Suppressor macrophage treated with lipopolysaccharide for 1 hour (primary cell): ENCODE data around the gene LRCH1.
A peak's percentile ranks its signal among the peaks of the same experiment; 100 is the strongest.

Experiments
- DNase-seq, 3 donors: peaks; one replicate each; pipeline ENCODE4 v3.0.0-alpha.2; 2020 to 2022

Gene LRCH1

GRCh38 chr13:46562152-46562551 is 9.2 kb downstream of the LRCH1 start:
- no peak for DNase-seq

GRCh38 chr13:46562581-46562980 is 9.6 kb downstream of the LRCH1 start:
- DNase-seq = no peak

GRCh38 chr13:46565808-46566750 is 13.1 kb downstream of the LRCH1 start:
- peak in 1 of 3 donors; percentile 17 for DNase-seq

GRCh38 chr13:46567671-46568070 is 14.7 kb downstream of the LRCH1 start:
- DNase-seq = no peak

GRCh38 chr13:46569456-46569855 is 16.5 kb downstream of the LRCH1 start:
- no peak for DNase-seq

GRCh38 chr13:46570273-46570672 is 17.3 kb downstream of the LRCH1 start:
- no peak for DNase-seq

- no peak for DNase-seq
Measured at GRCh38 chr13:46571189-46571908, 18.4 kb downstream of the LRCH1 start.

GRCh38 chr13:46571909-46572595 is 19.1 kb downstream of the LRCH1 start:
- DNase-seq = no peak

GRCh38 chr13:46572752-46573431 is 19.9 kb downstream of the LRCH1 start:
- no peak for DNase-seq

GRCh38 chr13:46575301-46575771 is 22.4 kb downstream of the LRCH1 start:
- DNase-seq = peak; percentile 73 to 82 (median 80)

GRCh38 chr13:46575818-46576221 is 22.9 kb downstream of the LRCH1 start:
- no peak for DNase-seq

GRCh38 chr13:46576762-46577161 is 23.8 kb downstream of the LRCH1 start:
- DNase-seq = no peak

- peak; percentile 39 to 68 (median 55) for DNase-seq
Measured at GRCh38 chr13:46577696-46578589, 25.0 kb downstream of the LRCH1 start.

- peak; percentile 86 to 91 (median 90) for DNase-seq
Measured at GRCh38 chr13:46578590-46578975, 25.6 kb downstream of the LRCH1 start.

GRCh38 chr13:46580362-46580839 is 27.4 kb downstream of the LRCH1 start:
- peak; percentile 34 to 62 (median 51) for DNase-seq

GRCh38 chr13:46582190-46582589 is 29.2 kb downstream of the LRCH1 start:
- DNase-seq = no peak

- no peak for DNase-seq
Measured at GRCh38 chr13:46586751-46587514, 34.0 kb downstream of the LRCH1 start.

- DNase-seq = peak in 2 of 3 donors; percentile 43 to 62
Measured at GRCh38 chr13:46587807-46588418, 34.9 kb downstream of the LRCH1 start.

GRCh38 chr13:46592385-46592784 is 39.4 kb downstream of the LRCH1 start:
- DNase-seq = no peak

GRCh38 chr13:46593398-46593797 is 40.4 kb downstream of the LRCH1 start:
- DNase-seq = no peak
